Astrocyte of the cerebellum (primary cell): ENCODE measurements around the gene CCDC170.

Experiments
- DNase-seq: peaks from one replicate; pipeline ENCODE4 v3.0.0-alpha.2; 2011; ENCODE audit warnings: low read depth
- H3K4me3 ChIP-seq: 2 replicates; pipeline ENCODE4 v1.5.1; 2011; ENCODE audit warnings: mild to moderate bottlenecking, low read depth, low read length, moderate library complexity
- CTCF ChIP-seq: IDR thresholded peaks from 2 replicates; pipeline ENCODE4 v1.5.1; 2012; ENCODE audit warnings: low read length, low read depth, moderate library complexity, mild to moderate bottlenecking; ENCODE audit errors: missing control alignments
- in situ Hi-C: cut with HindIII; loops from 2 replicates; pipeline ENCODE4 v1.10.0; 2017; ENCODE audit warnings: low sequenced_read_pairs

The CCDC170 gene

DNA sequence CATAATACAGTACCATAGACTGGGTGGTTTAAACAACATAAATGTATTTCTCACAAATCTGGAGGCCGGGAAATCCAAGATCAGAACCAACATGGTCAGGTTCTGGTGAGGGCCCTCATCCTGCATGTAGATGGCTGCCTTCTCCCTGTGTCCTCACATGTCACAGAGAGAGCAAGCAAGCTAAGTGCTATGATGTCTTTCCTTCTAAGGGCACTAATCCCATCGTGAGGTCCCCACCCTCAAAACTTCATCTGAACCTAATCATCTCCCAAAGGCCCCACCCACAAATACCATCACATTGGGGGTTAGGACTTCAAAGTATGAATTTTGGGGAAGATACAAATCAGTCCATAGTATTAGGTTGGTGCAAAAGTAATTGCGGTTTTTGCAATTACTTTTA lies 56.8 kb downstream of the CCDC170 start:
- no peak overlapping the region for H3K4me3 ChIP-seq
- no peak for DNase-seq
- no peak for TF ChIP-seq CTCF
- in situ Hi-C loops: no loop called here

DNA sequence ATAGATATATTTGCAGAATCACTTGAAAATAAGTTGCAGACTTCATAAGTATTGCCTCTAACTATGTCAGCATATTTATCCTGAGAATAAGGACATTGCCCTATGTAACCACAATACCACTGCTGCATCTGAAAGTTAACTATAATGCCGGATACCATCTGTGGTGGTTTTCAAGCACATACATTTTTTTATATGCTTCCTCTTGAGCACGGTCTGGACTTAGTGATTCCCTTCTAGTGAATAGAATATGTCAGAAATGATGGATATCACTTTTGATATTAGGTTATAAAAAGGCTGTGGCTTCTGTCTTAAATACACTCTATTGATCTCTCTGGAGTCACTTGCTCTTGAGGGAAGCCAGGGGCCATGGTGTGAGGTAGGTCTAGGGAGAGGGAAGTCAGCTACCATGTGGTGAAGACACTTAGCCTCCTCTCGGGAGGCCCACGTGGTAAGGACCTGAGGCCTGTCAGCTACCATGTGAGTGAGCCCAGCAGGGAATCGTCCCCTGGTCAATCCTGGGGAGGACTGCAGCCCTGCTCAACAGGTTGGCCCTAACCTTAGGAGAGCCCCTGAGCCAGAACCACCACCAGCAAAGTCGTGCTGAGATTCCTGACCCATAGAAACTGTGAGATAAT lies 57.5 kb downstream of the CCDC170 start:
- in situ Hi-C loops: no loop called here
- DNase-seq: no peak
- no peak for TF ChIP-seq CTCF
- H3K4me3 ChIP-seq: no peak overlapping the region

- H3K4me3 ChIP-seq: no peak overlapping the region
- no peak for DNase-seq
- in situ Hi-C loops: no loop called here
- TF ChIP-seq CTCF: no peak
Measured at GRCh38 chr6:151553416-151554165, 59.8 kb downstream of the CCDC170 start.

GRCh38 chr6:151561238-151561637 lies 67.4 kb downstream of the CCDC170 start:
- no peak for TF ChIP-seq CTCF
- DNase-seq: no peak
- H3K4me3 ChIP-seq: no peak overlapping the region
- in situ Hi-C loops: no loop called here

DNA sequence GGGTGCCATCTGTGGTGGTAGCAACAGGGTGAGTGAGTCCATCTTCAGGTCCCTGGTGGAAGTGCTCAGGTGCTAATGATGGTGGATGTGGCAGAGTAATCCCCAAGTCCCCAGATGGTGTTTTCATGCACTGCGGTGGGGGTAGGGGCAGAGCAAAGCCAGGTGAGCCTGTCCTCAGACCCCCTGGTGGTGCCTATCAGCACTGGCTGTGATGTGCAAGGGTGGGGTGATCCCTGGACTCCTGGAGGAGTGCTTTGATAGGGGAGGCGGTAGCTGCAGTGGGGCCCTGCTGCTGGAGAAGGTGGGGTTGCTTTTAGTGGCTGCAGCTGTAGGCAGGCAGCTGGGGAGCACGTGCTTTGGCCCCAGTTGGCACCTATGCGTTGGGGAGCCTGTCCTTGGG lies 70.8 kb downstream of the CCDC170 start:
- no peak for TF ChIP-seq CTCF
- in situ Hi-C loops: no loop called here
- no peak overlapping the region for H3K4me3 ChIP-seq
- DNase-seq: no peak

GRCh38 chr6:151565940-151566339 lies 72.1 kb downstream of the CCDC170 start:
- DNase-seq: no peak
- no peak overlapping the region for H3K4me3 ChIP-seq
- TF ChIP-seq CTCF: no peak
- in situ Hi-C loops: no loop called here
